Glutamatergic neuron (in vitro differentiated cells): ENCODE measurements around the gene UPF3A. TPM values are rescaled to one million over a fixed set of nuclear protein-coding genes. Genes with fewer than 3 reads are reported as not detected.

Experiments used
- DNase-seq: peaks from one replicate; pipeline ENCODE4 v3.0.0; 2022
- H3K27ac Mint-ChIP-seq: one replicate; pipeline ENCODE4 v1.8.0; 2020; ENCODE audit warnings: mild to moderate bottlenecking, mixed read lengths, inconsistent platforms; ENCODE audit not compliant: unreplicated experiment
- H3K27me3 Mint-ChIP-seq: one replicate; pipeline ENCODE4 v1.8.0; 2020; ENCODE audit warnings: mild to moderate bottlenecking, moderate library complexity, mixed read lengths, inconsistent platforms; ENCODE audit not compliant: unreplicated experiment
- H3K36me3 Mint-ChIP-seq: one replicate; pipeline ENCODE4 v1.8.0; 2020; ENCODE audit warnings: mild to moderate bottlenecking, mixed read lengths, inconsistent platforms; ENCODE audit not compliant: unreplicated experiment
- H3K4me1 Mint-ChIP-seq: one replicate; pipeline ENCODE4 v1.8.0; 2020; ENCODE audit warnings: mild to moderate bottlenecking, low read depth, mixed read lengths, inconsistent platforms; ENCODE audit not compliant: unreplicated experiment
- H3K4me3 Mint-ChIP-seq: one replicate; pipeline ENCODE4 v1.8.0; 2020; ENCODE audit warnings: mild to moderate bottlenecking, mixed read lengths, inconsistent platforms; ENCODE audit not compliant: unreplicated experiment
- H3K9me3 Mint-ChIP-seq: one replicate; pipeline ENCODE4 v1.8.0; 2020; ENCODE audit warnings: mild to moderate bottlenecking, moderate library complexity, mixed read lengths, inconsistent platforms; ENCODE audit not compliant: unreplicated experiment
- total RNA-seq: library from RNA; stranded (reverse); fragmentation: NEBNext Ultra II Directional; extraction: Animal tissue kit (Norgen Biotek cat#: 25700); gene quantifications from one replicate; pipeline ENCODE4 v1.2.1, GENCODE V29; 2021; ENCODE audit not compliant: unreplicated experiment
- TF ChIP-seq, protein P1 (sequence below): fragments of 200-600 bp; sonication (generic); IDR thresholded peaks from one replicate; pipeline ENCODE4 v1.5.0; 2021; ENCODE audit not compliant: partially characterized antibody, unreplicated experiment

Gene UPF3A
- total RNA-seq, 1 donor from 2014 or later: 108 TPM

GRCh38 chr13:114268344-114269280 lies 12.8 kb upstream of the UPF3A start:
- H3K36me3 Mint-ChIP-seq: peaks cover 14% of the 10 kb centered on the region
- H3K9me3 Mint-ChIP-seq: peaks cover 1% of the 10 kb centered on the region
- H3K4me3 Mint-ChIP-seq: no peak overlapping the region
- peaks cover 2% of the 10 kb centered on the region for H3K27me3 Mint-ChIP-seq
- TF ChIP-seq, protein P1, sequence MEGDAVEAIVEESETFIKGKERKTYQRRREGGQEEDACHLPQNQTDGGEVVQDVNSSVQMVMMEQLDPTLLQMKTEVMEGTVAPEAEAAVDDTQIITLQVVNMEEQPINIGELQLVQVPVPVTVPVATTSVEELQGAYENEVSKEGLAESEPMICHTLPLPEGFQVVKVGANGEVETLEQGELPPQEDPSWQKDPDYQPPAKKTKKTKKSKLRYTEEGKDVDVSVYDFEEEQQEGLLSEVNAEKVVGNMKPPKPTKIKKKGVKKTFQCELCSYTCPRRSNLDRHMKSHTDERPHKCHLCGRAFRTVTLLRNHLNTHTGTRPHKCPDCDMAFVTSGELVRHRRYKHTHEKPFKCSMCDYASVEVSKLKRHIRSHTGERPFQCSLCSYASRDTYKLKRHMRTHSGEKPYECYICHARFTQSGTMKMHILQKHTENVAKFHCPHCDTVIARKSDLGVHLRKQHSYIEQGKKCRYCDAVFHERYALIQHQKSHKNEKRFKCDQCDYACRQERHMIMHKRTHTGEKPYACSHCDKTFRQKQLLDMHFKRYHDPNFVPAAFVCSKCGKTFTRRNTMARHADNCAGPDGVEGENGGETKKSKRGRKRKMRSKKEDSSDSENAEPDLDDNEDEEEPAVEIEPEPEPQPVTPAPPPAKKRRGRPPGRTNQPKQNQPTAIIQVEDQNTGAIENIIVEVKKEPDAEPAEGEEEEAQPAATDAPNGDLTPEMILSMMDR: no peak
- no peak overlapping the region for H3K27ac Mint-ChIP-seq
- DNase-seq: no peak
- H3K4me1 Mint-ChIP-seq: no peaks in the 10 kb centered on the region

DNA sequence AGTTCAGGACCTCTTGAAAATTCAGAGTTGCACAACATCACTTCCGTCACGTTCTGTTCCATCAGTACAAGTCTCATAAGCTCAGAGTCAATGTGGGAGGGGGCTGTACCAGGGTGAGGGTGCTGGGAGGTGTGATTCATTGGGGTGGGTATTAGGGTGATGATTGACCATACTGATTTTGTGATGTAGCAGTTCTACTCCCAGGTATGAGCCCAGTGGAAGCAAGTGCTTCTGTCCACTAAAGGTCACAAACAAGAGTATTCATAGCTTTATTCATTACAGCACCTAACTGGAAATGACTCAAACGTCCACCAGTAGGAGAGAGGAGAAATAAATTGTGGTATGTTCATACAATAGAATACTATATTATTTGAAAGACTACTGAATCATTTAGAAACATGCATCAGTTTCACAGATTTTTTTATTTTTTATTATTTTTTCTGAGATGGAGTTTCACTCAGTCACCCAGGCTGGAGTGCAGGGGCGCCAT lies 12.1 kb upstream of the UPF3A start:
- Mint-ChIP-seq H3K4me1 (no peaks in the 10 kb centered on the region), H3K4me3 (no peak overlapping the region)
- no peak for DNase-seq

GRCh38 chr13:114272977-114273376 lies 8.4 kb upstream of the UPF3A start:
- H3K4me3 Mint-ChIP-seq: no peak overlapping the region
- no peak overlapping the region for H3K27ac Mint-ChIP-seq
- H3K27me3 Mint-ChIP-seq: peaks cover 2% of the 10 kb centered on the region
- no peaks in the 10 kb centered on the region for H3K4me1 Mint-ChIP-seq
- TF ChIP-seq, protein P1: no peak
- peaks cover 14% of the 10 kb centered on the region for H3K36me3 Mint-ChIP-seq
- no peak for DNase-seq
- H3K9me3 Mint-ChIP-seq: peaks cover 1% of the 10 kb centered on the region

More for the DNA sequence above, 12.1 kb upstream of the UPF3A start:
- peaks cover 2% of the 10 kb centered on the region for H3K27me3 Mint-ChIP-seq
- H3K9me3 Mint-ChIP-seq: peaks cover 1% of the 10 kb centered on the region
- no peak overlapping the region for H3K27ac Mint-ChIP-seq
- peaks cover 14% of the 10 kb centered on the region for H3K36me3 Mint-ChIP-seq
- TF ChIP-seq, protein P1: no peak

- no peak overlapping the region for H3K4me3 Mint-ChIP-seq
- TF ChIP-seq, protein P1: no peak
Measured at GRCh38 chr13:114275304-114275703, 6.1 kb upstream of the UPF3A start.

GRCh38 chr13:114279146-114279545 lies 2.3 kb upstream of the UPF3A start:
- H3K9me3 Mint-ChIP-seq: peaks cover 14% of the 10 kb centered on the region
- TF ChIP-seq, protein P1: no peak
- peaks cover 8% of the 10 kb centered on the region for H3K27me3 Mint-ChIP-seq
- no peak overlapping the region for H3K27ac Mint-ChIP-seq
- H3K4me1 Mint-ChIP-seq: peaks cover 23% of the 10 kb centered on the region
- DNase-seq: no peak
- no peak overlapping the region for H3K4me3 Mint-ChIP-seq
- H3K36me3 Mint-ChIP-seq: no peaks in the 10 kb centered on the region

More at GRCh38 chr13:114275304-114275703, 6.1 kb upstream of the UPF3A start:
- H3K36me3 Mint-ChIP-seq: peaks cover 10% of the 10 kb centered on the region
- no peak for DNase-seq
- H3K27me3 Mint-ChIP-seq: peaks cover 2% of the 10 kb centered on the region
- peaks cover 13% of the 10 kb centered on the region for H3K4me1 Mint-ChIP-seq
- H3K9me3 Mint-ChIP-seq: peaks cover 4% of the 10 kb centered on the region
- H3K27ac Mint-ChIP-seq: no peak overlapping the region
